Aorta (tissue), 5 donors: ENCODE measurements around the gene KCNQ1. TPM values are rescaled to one million over a fixed set of nuclear protein-coding genes. Genes with fewer than 3 reads are reported as not detected.

Source experiments
- ATAC-seq: fragments of 200-7000 bp; cut with Tn5 transposase; one replicate; pipeline ENCODE4 v1.9.1; 2022; ENCODE audit warnings: moderate library complexity; ENCODE audit not compliant: low FRiP score
- DNase-seq, 2 donors: peaks; one replicate each; pipeline ENCODE4 v3.0.0-alpha.2; 2020
- H3K27ac ChIP-seq, 2 donors: one replicate each; pipeline ENCODE4 v1.5.1; 2013; ENCODE audit warnings: low read length in 2 of 2, mild to moderate bottlenecking in 2 of 2, moderate library complexity in 2 of 2, control low read depth in 1 of 2, inconsistent platforms in 1 of 2, low read depth in 1 of 2
- H3K27me3 ChIP-seq, 2 donors: one replicate each; pipeline ENCODE4 v1.6.1; 2013; ENCODE audit warnings: control low read depth in 1 of 2, low read length in 1 of 2, mild to moderate bottlenecking in 1 of 2, moderate library complexity in 1 of 2; ENCODE audit not compliant: insufficient read depth in 2 of 2, control insufficient read depth in 1 of 2
- H3K36me3 ChIP-seq, 2 donors: one replicate each; pipeline ENCODE4 v1.6.1; 2013; ENCODE audit warnings: control low read depth in 1 of 2, low read length in 1 of 2, mild to moderate bottlenecking in 1 of 2; ENCODE audit not compliant: insufficient read depth in 2 of 2, control insufficient read depth in 1 of 2
- H3K4me1 ChIP-seq, 2 donors: one replicate each; pipeline ENCODE4 v1.6.1; 2013; ENCODE audit warnings: low read length in 2 of 2, control low read depth in 1 of 2, mild to moderate bottlenecking in 1 of 2, moderate library complexity in 1 of 2; ENCODE audit not compliant: insufficient read depth in 2 of 2, control insufficient read depth in 1 of 2
- H3K4me3 ChIP-seq, 2 donors: one replicate each; pipeline ENCODE4 v1.5.1; 2013; ENCODE audit warnings: low read length in 2 of 2, control low read depth in 1 of 2, mild to moderate bottlenecking in 1 of 2
- H3K9me3 ChIP-seq: one replicate; pipeline ENCODE4 v1.6.1; 2013; ENCODE audit warnings: mild to moderate bottlenecking, low read length; ENCODE audit not compliant: control insufficient read depth
- WGBS, 2 donors: extraction: QIAGEN DNeasy Blood & Tissue Kit; methylation state at CpG; one replicate each; pipeline ENCODE4 v1.1.7; 2013; 5-methylcytosine and 5-hydroxymethylcytosine counted together
- intact Hi-C, 2 donors: fragments of 100-400 bp; cut with DNase I; formaldehyde crosslinking; loops; one replicate each; pipeline versions ENCODE4 v1.14.2 to v1.15.0; 2022
- polyA plus RNA-seq, 2 donors: library from polyadenylated mRNA; stranded (reverse); fragments of 200-250 nt; gene quantifications; one replicate each; pipeline ENCODE4 v1.2.3, GENCODE V29; 2013
- total RNA-seq, 2 donors: library from RNA; stranded (reverse); fragmentation: NEBNext Ultra II Directional; extraction: Animal tissue kit (Norgen Biotek cat#: 25700); gene quantifications; one replicate each; pipeline ENCODE4 v1.2.1, GENCODE V29; 2021
- donor health status: healthy with polysubstance abuse.
- donor health status: Bipolar disorder and iron deficiency.
- donor health status: DM: no; HTN: no; CAD: no.
- donor health status: DM: no; HTN: no; CAD: no.
- donor health status: DM: yes; HTN: yes; CAD: no.

Gene KCNQ1
- total and polyA plus RNA-seq, 4 donors, result 0.67 to 11.5 (median 5.8) TPM

DNA sequence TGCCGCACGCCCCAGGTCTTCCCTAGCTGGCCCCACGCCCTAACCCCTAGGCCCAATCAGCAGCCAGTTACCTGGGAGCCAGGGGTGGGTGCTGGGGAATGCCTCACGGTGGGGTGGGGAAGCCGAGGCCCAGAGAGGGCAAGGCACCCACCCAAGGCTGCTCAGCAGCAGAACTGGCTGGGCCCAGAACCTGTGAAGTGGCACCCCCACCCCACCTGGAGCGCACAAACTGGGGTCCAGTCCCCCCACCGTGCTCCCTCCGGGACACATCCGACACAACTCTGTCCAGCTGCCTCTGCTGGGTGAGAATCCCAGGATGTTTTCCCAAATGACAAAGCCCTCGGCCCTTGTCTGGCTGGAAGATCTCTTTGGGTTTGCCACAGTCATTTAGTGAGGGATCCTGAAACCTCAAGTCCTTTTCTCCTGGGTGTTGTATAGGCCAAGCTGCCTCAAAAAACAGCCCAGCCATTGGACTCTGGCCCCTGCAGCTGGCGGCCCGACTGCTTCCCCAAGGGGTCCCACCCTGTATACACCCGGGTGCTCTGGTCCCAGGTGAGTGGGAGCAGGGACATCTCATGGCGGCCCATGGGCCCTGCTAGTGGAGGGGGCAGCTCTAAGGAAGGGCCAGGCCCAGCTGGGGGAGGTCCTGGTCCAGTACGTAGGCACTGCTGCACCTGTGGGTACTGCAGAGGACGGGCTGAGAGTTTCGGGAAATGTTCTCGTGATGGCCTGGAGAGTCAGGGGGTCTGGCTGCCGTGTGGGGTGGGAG is 23.4 kb upstream of the KCNQ1 start:
- Histone ChIP-seq H3K9me3 (no peaks in the 10 kb centered on the region), H3K4me1 (no peaks in the 10 kb centered on the region), H3K4me3 (no peak overlapping the region), H3K27ac (no peak overlapping the region), H3K36me3 (no peaks in the 10 kb centered on the region), H3K27me3 (no peaks in the 10 kb centered on the region)
- no peak for DNase-seq
- no peak for ATAC-seq
- intact Hi-C loops, result loop anchor here in 1 of 2 donors (2.0 kb wide), 2 partner anchors 117 to 225 kb away; no protein-coding TSS in a partner anchor
- WGBS, 2 donors, result 74 to 81% methylated on average over 19 of the region's 19 CpGs

DNA sequence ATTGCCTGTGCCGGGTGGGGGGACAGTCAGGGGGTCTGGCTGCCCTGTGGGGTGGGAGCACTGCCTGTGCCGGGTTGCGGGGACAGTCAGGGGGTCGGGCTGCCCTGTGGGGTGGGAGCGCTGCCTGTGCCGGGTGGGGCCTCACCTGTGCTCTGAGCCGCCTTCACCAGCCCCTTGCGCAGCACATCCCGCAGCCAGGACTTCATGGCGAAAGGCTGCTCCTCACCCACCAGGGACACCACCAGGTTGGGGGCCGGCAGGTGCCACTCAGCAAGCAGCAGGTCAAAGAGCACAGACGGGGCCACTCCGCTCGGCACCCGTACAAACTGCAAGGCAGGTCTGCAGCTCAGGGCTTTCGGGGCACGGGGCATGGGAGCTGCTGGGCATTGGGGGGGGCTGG is 22.8 kb upstream of the KCNQ1 start:
- intact Hi-C loops, result loop anchor here in 1 of 2 donors (2.0 kb wide), 2 partner anchors 117 to 225 kb away; no protein-coding TSS in a partner anchor
- no peak overlapping the region for H3K4me3 ChIP-seq
- no peaks in the 10 kb centered on the region for H3K27me3 ChIP-seq
- no peak for ATAC-seq
- 90 to 92% methylated on average over 16 to 17 of the region's 17 CpGs for WGBS, 2 donors
- H3K9me3 ChIP-seq, result no peaks in the 10 kb centered on the region
- H3K4me1 ChIP-seq, result no peaks in the 10 kb centered on the region
- DNase-seq, result no peak
- H3K27ac ChIP-seq, result no peak overlapping the region
- no peaks in the 10 kb centered on the region for H3K36me3 ChIP-seq

DNA sequence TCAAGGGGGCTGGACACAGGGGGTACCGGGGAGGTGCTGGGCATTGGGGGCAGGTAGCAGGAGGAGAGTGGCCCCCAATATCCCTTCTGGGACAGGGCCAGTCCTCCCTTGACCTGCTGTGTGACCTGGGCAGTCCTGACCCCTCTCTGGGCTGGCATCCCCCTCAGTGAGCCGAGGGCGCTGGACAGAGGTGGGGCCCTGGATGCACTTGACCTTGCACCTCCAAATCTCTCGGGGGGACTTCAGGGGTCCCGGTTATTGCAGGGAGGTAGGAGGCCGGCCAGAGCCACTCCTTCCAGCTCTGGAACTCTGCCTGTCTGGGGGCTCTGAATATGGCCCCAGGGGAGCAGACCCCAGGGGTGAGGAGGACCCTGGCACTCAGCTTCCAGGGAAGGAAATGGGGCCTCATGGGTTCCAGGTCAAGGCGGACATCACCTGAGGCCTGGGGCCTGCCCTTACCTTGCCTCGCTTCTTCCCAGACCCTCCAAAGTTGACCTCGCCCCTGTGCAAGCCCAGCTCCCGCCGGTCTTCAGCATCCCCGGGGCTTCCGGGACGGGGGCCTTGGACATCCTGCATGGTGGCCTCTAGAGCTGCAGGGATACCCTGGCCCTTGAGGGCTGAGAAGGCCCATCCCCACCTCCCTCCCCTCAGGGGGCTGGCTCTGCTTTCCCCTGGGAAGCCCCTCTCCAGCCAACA is 22.2 kb upstream of the KCNQ1 start:
- WGBS, 2 donors, result 84 to 91% methylated on average over 14 of the region's 14 CpGs
- Histone ChIP-seq H3K9me3 (no peaks in the 10 kb centered on the region), H3K36me3 (no peaks in the 10 kb centered on the region), H3K27me3 (no peaks in the 10 kb centered on the region), H3K4me3 (no peak overlapping the region), H3K4me1 (no peaks in the 10 kb centered on the region), H3K27ac (no peak overlapping the region)
- no peak for DNase-seq
- intact Hi-C loops, result no loop called here
- ATAC-seq, result no peak

GRCh38 chr11:2423157-2424025 is 21.4 kb upstream of the KCNQ1 start:
- H3K27ac ChIP-seq, result no peak overlapping the region
- H3K27me3 ChIP-seq, result no peaks in the 10 kb centered on the region
- WGBS, 2 donors, result 77 to 79% methylated on average over 26 of the region's 26 CpGs
- no peaks in the 10 kb centered on the region for H3K4me1 ChIP-seq
- no peak overlapping the region for H3K4me3 ChIP-seq
- ATAC-seq (no peak), DNase-seq (no peak)
- intact Hi-C loops, result no loop called here
- H3K9me3 ChIP-seq, result no peaks in the 10 kb centered on the region
- H3K36me3 ChIP-seq, result no peaks in the 10 kb centered on the region

DNA sequence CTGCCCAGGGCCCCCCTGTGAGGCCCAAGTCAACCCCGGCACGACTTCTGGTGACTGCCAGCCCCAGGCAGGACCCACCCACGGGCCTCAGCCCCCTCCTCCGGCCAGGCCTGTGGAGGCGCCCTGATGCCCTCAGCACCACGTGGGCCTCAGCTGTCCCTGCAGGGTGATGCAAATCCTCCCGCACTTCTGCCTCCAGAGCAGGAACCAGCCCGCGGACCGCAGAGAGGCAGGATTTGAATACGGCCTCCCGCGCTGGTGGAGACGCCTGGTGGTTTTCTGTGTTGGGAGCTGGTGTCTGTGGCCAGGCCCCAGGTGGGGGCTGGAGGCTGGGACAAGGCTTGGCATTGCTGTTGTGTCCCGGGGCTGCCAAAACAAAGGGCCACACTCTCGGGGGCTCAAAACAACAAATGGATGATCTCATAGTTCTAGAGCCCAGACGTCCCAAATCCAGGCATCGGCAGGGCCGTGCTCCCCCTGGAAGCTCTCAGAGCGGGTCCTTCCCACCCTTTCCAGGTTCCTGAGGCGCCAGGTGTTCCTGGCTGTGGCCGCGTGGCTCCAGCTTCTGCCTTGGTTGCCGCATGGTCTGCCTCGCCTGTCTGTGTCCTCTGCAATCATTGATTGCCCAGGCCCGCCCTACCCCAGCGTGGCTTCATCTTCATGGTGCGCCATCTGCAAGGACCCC is 19.9 kb upstream of the KCNQ1 start:
- intact Hi-C loops, result no loop called here
- Histone ChIP-seq H3K4me1 (no peaks in the 10 kb centered on the region), H3K36me3 (no peaks in the 10 kb centered on the region), H3K27me3 (no peaks in the 10 kb centered on the region), H3K27ac (no peak overlapping the region), H3K4me3 (no peak overlapping the region), H3K9me3 (no peaks in the 10 kb centered on the region)
- ATAC-seq, result no peak
- WGBS, 2 donors, result 78 to 81% methylated on average over 24 to 28 of the region's 28 CpGs
- no peak for DNase-seq

DNA sequence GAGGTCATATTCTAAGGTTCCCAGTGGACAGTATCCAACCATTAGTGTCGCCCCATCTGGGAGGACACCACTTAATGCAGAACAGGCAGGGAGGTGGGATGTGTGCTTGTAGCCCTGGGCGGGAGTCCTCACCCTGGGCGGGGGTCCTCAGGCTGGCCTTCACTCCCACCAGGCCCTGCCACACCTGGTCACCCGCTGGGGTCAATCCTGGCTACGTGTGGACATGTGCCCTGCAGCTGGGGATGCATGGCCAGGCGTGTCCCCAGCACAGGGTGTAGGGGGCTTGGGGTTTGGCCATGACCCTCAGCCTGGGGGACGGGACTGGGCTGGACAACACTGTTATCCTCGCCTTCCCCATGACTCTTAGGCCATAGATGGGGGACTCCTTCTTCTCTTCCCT is 19.3 kb upstream of the KCNQ1 start:
- Histone ChIP-seq H3K36me3 (no peaks in the 10 kb centered on the region), H3K27me3 (no peaks in the 10 kb centered on the region), H3K27ac (no peak overlapping the region), H3K4me3 (no peak overlapping the region), H3K4me1 (no peaks in the 10 kb centered on the region), H3K9me3 (no peaks in the 10 kb centered on the region)
- intact Hi-C loops, result no loop called here
- 82 to 84% methylated on average over 8 of the region's 8 CpGs for WGBS, 2 donors
- DNase-seq (no peak), ATAC-seq (no peak)

DNA sequence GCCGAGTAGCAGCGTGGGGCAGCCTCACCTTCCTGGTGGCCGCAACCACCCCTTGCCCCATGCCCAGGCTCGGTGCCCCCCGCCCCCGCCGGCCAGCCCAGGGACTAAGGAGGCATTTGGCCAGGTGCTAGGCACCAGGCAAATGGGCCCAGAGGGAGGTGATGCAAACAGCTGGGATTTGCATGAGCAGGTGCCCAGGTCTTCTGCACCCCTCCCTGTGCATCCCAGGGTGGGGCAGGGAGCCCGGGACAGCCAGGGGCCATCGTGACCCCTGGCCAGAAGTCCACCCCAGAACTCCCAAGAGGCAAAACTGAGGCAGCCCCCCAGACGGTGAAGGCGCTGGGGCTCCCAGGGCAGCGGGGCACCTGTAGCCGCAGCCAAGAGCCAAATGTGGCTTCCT is 18.6 kb upstream of the KCNQ1 start:
- no peak overlapping the region for H3K4me3 ChIP-seq
- DNase-seq (no peak), ATAC-seq (no peak)
- no peaks in the 10 kb centered on the region for H3K9me3 ChIP-seq
- H3K36me3 ChIP-seq, result no peaks in the 10 kb centered on the region
- intact Hi-C loops, result no loop called here
- 89 to 92% methylated on average over 13 of the region's 13 CpGs for WGBS, 2 donors
- no peaks in the 10 kb centered on the region for H3K4me1 ChIP-seq
- H3K27ac ChIP-seq, result no peak overlapping the region
- no peaks in the 10 kb centered on the region for H3K27me3 ChIP-seq

DNA sequence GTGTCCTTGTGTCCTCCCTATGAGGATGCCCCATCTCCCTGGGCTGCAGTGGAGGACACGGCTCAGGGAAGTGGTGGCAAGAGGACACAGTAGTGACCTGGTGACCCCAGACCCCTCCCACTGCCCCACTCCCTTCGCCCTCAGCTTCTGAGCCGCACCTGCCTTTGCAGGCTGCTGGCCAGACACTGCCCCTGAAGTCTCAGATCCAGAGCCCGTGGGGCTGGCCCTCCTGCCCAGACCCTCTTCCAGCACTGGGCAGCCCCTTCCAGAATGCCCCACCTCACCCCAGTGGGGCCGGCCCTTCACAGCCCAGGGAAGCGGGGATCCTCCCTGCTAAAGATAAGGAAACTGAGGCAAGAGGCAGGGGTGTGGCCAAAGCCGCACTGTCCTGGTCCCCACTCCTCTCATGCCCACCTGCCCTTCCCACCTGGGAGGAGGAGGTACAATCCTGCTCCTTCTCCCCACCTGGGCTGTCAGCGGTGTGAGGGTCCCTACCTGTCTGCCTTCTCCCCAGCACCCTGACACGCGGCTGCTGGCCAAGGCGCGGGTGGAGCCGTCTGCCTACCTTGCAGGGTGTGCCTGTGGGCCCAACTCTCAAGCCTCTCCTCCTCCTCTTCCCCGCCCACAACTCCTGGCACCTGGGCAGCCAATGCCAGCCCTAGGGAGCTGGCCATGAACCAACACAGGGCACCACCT is 17.8 kb upstream of the KCNQ1 start:
- Histone ChIP-seq H3K36me3 (no peaks in the 10 kb centered on the region), H3K9me3 (no peaks in the 10 kb centered on the region), H3K27ac (no peak overlapping the region), H3K4me1 (no peaks in the 10 kb centered on the region), H3K27me3 (no peaks in the 10 kb centered on the region), H3K4me3 (no peak overlapping the region)
- 86 to 87% methylated on average over 14 of the region's 14 CpGs for WGBS, 2 donors
- no peak for ATAC-seq
- intact Hi-C loops, result no loop called here
- DNase-seq, result no peak
